Mammary epithelial cell (primary cell): Measurements from ENCODE around the gene SPCS2.

ENCODE experiments used
- EZH2 ChIP-seq: IDR thresholded peaks from 2 replicates; pipeline ENCODE4 v1.6.1; 2012; ENCODE audit warnings: low read length, inconsistent platforms, borderline replicate concordance
- TF ChIP-seq, protein P1 (sequence below), 2 donors: IDR thresholded peaks in 1 of 2; conservative IDR thresholded peaks in 1 of 2; 2 replicates each; pipeline ENCODE4 v1.5.1; 2011 to 2012; ENCODE audit warnings: inconsistent platforms in 2 of 2, low read length in 2 of 2, mild to moderate bottlenecking in 2 of 2, control low read depth in 1 of 2, low read depth in 1 of 2; ENCODE audit not compliant: insufficient read depth in 1 of 2; ENCODE audit errors: extremely low read depth in 1 of 2

DNA sequence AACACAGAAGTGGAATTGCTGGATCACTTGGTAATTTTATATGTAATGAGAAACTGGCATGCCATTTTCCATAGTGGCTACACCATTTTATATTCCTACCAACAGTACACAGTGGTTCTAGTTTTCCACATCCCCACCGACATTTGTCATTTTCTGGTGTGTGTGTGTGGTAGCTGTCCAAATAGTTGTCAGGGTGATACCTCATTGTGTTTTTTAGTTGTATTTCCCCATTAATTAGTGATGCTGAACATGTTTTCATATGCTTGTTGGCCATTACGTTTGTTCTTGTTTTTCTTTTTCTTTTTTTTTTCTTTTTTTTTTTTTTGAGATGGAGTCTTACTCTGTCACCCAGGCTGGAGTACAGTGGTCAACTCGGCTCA, 51.9 kb downstream of the SPCS2 start:
- TF ChIP-seq, protein P1, sequence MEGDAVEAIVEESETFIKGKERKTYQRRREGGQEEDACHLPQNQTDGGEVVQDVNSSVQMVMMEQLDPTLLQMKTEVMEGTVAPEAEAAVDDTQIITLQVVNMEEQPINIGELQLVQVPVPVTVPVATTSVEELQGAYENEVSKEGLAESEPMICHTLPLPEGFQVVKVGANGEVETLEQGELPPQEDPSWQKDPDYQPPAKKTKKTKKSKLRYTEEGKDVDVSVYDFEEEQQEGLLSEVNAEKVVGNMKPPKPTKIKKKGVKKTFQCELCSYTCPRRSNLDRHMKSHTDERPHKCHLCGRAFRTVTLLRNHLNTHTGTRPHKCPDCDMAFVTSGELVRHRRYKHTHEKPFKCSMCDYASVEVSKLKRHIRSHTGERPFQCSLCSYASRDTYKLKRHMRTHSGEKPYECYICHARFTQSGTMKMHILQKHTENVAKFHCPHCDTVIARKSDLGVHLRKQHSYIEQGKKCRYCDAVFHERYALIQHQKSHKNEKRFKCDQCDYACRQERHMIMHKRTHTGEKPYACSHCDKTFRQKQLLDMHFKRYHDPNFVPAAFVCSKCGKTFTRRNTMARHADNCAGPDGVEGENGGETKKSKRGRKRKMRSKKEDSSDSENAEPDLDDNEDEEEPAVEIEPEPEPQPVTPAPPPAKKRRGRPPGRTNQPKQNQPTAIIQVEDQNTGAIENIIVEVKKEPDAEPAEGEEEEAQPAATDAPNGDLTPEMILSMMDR (conservative IDR thresholded peaks at IDR 0.05 in 1 of 2, IDR thresholded peaks at IDR 0.05 in 1 of 2; ENCODE audit: extremely low read depth in 1 of 2, insufficient read depth in 1 of 2, low read depth in 1 of 2, low read length in 2 of 2) = no peak
- TF ChIP-seq EZH2 = no peak
